A172 (cell line): ENCODE results near the gene COLEC12. TPM values are rescaled to one million over a fixed set of nuclear protein-coding genes. Genes with fewer than 3 reads are reported as not detected.
"Not testable (repeated sequence)": the region's sequence is repeated elsewhere in the genome, so short reads cannot be mapped to it uniquely, and the experiment has no call there.

ENCODE experiments used
- DNase-seq: peaks from one replicate; pipeline ENCODE4 v3.0.0-alpha.2; 2015; ENCODE audit warnings: low spot score
- total RNA-seq: library from RNA; depleted of rRNA; stranded (reverse); fragments of >200 nt; shearing (Covaris generic); gene quantifications from 2 replicates; pipeline ENCODE4 v1.2.3, GENCODE V29; 2014

Gene COLEC12
- total RNA-seq, 1 experiment from 2014 or later: not detected

DNA sequence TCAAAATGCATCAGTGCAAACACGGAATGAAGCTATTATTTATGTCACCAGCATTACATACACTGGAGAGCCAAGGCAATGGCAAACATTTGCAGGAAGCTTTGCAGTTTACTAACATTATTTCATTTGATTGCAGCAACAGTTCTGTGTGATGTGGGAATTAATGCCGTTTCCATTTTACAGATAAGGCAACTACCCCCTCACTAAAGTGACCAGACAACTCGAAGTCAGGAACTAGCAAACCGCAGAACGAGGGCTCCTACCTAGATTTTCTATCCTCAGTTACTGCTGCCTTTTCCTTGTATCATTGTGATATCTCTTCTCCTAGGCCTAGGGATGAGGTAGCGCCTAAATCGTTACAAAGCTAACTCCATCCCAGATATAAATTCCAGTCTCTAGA is 85.5 kb downstream of the COLEC12 start:
- DNase-seq: no peak

DNA sequence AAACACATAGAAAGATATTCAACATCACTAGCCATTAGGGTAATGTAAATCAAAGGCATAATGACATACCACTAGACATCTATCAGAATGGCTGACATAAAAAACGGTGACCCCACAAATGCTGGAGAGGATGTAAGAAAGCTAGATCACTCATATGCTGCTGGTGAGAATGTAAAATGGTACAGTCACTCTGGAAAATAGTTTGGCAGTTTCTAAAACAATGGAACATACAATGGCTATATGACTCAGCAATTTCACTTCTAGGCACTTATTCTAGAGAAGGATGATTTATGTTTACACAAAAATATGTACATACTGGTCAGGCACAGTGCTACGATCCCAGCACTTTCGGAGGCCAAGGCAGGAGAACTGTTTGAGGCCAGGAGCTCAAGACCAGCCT is 87.3 kb downstream of the COLEC12 start:
- DNase-seq: peak; percentile 43

DNA sequence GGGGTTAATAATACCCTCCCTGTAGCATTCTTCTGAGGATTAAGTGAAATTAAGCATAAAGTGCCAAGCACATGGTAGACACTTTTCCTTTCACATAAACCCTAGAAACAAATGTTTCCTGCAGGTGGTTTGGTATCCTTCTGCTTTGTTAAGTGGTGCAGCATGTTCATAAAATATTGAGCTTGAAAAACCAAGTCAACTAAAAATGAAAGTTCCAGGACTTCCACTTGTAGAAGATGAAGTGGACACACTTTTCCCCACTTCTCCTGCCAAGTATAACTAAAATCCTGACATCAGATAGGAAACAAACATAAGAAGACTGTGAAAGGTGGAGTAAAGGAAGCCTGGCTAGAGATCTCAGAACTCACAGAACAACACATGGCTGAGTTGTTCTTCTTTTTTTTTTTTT is 90.5 kb downstream of the COLEC12 start:
- no peak for DNase-seq

DNA sequence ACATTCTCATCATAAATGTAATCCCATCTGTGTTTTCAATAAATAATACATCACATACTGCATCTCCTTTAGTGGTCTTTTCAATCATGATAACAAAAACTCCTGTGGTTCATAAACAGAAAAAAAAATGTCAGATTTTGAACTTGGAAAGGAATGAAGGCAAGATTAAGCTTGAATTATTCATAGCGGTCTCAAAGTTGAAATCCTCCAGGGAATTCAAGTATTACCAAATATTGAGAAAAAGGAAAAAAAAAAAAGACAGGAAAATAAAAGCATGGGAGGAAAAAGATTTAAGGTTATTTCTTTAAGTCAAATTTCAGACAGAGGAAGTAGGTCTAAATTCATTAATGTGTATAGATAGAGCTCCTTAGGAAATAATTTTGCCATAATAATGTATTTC is 92.1 kb downstream of the COLEC12 start:
- no peak for DNase-seq

DNA sequence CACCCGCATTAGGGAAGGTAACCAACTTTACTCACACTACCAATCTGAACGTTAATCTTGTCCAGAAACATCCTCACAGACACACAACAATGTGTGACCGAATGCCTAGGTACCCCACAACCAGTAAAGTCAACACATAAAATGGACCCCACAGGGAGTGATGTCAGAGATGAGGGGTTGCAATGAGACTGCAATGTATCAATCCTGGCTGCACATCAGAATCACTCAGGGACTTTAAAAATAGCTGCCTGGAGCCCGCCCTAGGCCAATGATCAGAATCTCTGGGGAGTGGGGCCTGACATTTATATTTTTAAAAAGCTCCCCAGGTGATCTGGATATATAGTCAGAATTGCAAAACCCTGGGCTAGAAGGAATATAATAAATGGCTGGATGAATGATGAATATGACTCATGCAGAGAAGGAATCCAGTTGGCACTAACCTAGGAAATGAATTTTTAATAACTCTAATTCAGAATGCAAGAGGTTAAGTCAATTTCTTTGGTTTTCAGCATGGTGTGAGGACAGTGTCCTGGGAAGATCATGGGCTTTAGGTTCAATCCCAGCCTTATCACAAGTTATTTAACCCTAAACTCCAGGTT is 92.8 kb downstream of the COLEC12 start:
- DNase-seq: no peak

DNA sequence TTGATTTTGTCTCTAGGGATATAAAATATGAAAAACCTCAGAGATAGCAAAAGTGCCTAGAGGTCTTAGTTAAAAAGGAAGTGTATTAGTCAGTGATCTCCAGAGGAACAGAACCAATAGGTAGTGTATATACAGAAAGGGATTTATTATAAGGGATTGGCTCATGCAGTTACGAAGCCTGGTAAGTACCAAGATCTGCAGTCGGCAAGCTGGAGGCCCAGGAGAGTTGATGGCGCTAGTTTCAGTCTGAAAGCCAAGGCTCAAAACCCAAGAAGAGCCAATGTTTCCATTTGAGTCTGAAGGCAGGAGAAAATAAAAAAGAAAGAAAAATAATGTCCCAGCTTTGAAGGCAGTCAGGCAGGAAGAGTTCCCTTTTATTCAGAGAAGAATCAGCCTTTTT is 93.3 kb downstream of the COLEC12 start:
- DNase-seq: no peak

DNA sequence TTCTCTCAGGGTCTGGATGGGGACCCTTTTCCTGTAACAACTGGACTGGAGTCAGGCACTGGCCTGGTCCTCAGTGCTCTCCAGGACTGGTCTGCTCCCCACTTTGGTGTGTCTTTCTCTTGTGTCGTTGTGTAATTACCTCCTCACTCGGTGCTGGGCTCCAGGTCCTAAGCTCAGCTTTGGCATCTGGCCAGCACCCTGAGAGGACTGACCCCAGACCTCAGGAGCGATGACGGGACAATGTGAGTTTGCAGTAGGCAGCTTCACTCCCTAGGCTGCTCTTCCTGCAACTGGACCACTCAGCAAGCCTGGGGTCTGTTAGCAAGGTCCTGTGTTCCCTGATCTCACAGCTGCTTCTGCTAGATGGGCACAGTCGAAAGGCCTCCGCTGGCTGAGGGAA is 93.8 kb downstream of the COLEC12 start:
- no peak for DNase-seq

DNA sequence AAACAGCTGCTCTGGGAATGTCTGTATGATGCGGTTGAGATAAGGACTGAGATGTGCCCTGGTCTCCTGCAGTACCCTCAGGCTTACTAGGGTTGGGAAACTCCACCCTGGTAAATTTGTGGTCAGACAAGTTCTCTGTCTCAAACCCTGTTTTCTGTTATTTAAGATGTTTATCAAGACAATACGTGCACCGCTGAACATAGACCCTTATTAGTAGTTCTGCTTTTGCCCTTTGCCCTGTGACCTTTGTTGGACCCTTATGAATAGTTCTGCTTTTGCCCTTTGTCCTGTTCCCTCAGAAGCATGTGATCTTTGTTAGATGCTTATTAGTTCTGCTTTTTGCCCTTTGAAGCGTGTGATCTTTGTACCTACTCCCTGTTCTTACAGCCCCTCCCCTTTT is 95.5 kb downstream of the COLEC12 start:
- DNase-seq: not testable (repeated sequence)

DNA sequence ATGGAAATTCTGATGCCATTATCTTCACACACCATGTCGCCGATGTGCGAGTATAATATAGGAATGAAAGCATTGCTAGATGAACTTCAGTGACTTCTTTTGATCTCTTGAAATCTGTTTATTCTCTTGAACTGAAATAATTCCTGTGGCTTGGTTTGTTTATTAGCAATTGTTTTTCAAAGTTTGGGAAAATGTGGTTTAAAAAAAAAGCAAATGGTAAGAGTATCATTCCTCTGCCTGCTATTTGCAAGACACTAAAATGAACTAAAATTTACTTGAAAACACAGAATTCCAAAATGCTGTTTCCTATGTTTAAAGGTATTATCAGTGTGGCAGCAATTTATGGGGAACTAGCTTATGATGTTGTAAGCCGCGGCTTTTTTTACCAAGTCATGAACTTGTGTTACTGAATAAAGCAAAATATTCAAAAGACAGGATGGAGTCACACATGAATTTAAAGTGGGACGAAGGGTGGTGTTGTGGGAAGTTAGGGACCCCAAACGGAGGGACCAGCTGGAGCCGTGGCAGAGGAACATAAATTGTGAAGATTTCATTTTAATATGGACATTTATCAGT is 96.4 kb downstream of the COLEC12 start:
- no peak for DNase-seq

DNA sequence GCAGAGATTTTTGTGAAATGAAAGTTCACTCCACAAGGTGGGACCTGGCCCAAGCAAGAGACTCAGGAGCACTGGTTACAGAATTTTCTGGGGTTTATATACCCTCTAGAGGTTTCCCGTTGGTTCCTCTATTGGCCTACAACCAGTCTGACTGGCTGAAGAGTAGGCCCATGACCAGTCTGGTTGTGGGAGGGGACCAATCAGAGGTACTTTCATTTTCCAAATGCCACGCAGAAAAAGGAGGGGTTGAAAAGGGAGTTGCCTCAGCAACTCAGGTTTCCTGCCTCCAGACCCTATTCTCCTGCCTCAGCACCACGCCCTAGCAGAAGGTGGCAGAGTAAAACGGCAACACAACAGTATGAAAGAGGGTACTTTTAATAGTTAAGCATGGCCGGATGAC is 98.4 kb downstream of the COLEC12 start:
- no peak for DNase-seq

DNA sequence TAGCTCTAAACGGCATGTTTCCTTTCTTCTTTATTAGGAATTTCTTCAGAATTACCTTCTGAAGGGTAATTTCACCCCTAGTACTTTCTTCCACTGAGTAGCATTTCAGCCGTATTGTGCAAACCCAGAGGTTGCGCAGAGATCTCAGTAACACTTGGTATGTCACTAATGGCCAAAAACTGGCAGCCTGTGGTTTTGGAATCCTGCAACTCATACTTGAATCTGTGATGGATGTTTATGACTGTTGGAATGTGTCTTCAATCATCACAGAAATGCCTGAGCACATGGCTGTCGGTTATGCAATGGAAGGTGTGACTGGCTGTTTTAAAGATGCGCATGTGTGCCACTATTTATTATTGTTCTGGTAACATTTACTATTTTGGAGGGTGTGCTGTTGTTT is 100.0 kb downstream of the COLEC12 start:
- peak; percentile 40 for DNase-seq

DNA sequence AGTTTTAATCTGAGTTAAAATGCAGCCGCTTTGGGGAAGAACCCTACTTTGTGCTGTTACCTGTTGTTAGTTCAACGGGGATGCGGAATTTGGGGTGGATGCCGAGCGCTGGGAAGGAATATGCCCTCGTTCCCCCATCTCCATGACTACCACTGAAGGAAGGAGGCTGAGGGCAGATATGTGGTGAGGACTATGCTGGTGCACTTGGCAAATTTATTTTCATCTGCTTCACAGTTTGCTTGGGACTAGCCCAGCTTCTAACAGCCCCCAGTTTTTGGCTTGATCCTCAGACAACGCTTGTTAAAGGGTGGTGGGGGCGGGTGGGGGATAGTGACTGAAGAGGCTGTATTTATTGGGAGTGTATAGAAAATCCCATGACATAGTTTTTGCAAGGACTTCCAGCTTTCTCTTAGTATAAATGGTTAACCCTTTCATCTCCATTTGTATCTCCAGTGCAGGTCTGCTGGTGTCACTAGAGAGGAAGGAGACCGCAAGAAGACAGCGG is 100.8 kb downstream of the COLEC12 start:
- no peak for DNase-seq

DNA sequence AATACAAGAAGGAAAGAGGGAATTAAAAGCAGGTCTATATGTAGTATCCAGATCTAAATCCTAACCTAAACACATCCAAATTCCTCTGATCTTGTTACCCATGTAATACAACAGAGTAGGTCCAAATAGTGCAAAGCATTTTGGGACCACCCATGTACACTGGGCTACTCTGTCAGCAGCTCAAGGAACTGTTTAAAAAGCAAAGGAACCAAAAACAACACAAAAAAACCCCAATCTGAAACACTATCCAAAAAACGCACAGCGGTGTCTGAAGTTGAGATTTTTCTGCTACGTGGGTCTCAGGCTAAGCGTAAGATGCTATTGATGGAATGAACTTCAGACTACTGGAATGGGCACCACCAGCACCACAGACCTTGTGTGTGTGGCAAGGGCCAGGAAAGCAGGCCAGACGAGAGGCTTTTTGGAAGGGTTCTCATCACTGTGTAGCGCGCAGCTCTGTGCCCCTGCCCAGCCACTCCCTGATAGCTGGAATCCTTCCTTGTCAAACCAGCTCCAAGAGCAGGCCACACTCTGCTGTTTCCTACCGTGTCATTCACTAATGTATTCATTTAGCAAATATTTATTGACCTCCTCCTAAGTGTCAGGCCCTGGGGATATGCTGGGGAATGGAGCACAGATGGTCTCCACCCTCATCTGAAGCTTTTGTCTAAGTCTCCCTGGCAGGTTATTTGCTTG is 101.4 kb downstream of the COLEC12 start:
- no peak for DNase-seq

DNA sequence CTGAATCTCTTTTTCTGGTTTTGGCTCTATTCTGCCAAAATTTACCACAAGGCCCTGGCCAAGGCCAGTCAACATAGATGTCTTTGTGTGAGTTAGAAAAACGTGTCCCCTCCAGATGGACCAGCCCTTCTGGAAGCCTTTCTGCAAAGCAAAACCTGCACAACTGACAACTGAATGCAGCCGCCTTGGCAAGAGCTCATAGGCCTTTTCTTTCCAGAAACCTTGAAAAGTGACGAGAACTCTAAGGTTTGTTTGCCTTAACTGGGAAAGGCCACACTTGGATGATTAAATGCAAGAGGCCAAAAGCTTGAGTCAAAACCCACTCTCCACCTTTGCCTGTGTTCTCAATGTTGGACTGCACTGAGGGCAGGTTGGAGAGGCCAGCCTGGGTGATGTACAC is 103.9 kb downstream of the COLEC12 start:
- no peak for DNase-seq

DNA sequence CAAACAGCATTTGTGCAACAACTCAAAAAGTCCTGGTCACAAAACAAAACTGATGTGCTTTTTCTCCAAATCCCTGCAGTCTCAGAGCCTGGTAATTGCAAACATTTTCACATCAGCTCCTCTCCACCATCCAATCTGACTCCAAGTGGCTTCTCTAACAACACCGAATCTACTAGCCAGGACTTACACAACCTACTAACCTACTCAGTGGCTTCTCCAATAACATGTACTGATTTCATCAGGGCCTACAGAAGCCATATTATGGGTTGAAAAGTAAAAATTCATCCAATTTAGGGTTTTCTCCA is 104.3 kb downstream of the COLEC12 start:
- no peak for DNase-seq

DNA sequence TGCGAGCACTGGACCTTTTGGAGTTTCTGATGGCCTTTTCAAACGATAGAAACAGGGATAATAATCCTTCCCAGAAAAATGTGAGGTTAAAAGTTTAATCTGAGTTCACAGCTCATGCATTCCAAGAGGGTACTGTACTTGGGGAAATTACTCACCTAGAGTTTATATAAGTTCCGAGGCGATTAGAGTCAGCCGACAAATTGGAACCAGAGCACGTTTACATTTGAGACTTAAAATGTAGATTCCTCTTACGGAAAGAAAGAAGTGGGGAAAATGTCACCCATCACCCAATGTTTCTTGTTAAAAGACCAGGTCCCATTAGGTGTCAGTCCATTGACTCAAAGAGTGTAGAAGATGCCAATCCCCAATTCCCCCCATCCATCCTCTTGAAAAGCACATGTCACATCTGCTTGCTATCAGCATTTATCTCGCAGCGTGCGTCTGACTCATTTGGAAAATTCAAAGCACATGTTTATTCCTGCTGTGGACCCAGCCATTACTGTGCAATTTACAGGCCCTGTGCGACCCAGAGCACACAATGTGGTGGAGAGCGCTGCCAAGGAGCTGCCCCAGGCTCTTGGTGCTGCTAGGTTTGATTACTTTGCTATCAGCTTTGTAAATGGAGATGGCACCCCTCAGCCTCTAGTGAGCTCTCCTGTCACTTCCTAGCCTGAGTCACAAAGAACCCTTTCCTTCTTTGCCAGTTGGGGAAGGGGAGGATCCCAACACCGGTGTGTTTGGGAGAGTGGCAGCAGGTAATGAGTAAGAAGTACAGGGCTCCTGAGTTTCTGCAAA is 104.8 kb downstream of the COLEC12 start:
- peak; percentile 70 for DNase-seq

DNA sequence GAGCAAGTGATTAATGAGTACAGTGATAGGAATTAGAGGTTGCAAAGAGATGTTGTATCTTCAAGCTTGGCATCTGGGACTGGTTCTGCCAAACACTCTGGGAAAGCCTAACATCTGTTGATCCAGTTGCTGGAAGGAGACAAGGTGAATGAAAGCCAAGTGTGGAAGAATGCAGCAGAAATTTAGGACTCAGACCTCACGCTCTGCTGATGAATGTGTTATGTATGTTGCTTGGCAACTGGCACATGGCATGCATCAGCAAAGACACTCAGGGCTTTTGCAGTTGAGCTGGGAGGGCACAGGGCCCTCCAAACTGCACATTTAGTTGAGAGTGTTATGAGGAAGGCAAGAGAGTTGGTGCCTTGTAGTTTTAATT is 105.5 kb downstream of the COLEC12 start:
- DNase-seq: peak; percentile 36

DNA sequence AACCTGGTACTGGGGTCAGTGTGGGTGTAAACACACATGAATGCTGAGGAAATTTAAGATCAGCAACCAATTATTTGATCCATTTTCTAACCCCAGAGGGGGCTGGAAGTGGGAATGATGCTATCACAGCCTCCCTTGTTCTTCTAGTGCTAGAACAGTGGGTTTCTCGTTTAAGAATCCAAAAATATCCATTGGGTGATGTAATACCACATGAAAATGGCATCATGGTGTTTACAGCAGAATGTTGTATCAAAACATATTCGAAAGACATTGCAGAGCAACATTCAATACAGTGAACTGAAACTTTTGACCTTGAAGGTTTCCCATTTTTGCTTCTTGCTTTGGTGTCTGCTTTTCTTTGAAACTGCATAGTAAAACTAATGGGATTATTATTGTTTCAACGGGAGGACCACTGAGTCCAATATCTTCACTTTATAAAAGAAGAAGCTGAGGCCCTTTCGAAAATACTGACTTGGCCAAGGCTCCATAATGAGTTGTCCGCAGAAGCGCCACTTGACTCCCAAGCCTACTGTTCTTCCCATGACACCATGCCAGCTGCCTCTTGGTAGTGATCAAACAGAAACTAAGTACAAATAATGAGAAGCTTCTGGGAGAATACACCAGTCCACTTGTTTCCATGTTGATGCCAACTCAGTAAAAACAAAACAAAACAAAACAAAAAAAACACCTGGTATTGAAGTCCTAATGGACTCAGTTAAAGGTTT is 106.1 kb downstream of the COLEC12 start:
- no peak for DNase-seq

DNA sequence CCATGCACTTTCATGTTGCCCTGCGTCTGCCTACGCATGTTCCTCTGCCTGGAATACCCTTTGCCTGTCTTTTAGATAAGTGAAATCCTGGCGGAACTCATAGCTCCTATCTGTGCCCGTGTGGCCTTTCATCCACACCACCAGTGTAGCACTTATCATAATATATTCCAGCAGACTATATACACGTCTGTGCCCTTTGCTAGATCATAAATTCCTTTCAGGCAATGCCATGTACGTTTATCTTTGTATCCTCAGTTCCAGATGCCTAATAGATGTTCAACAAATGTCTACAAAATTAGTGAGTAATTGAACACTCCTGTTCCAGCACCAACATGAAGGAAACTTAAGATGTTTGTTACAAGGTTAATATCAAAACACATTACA is 106.9 kb downstream of the COLEC12 start:
- DNase-seq: no peak

DNA sequence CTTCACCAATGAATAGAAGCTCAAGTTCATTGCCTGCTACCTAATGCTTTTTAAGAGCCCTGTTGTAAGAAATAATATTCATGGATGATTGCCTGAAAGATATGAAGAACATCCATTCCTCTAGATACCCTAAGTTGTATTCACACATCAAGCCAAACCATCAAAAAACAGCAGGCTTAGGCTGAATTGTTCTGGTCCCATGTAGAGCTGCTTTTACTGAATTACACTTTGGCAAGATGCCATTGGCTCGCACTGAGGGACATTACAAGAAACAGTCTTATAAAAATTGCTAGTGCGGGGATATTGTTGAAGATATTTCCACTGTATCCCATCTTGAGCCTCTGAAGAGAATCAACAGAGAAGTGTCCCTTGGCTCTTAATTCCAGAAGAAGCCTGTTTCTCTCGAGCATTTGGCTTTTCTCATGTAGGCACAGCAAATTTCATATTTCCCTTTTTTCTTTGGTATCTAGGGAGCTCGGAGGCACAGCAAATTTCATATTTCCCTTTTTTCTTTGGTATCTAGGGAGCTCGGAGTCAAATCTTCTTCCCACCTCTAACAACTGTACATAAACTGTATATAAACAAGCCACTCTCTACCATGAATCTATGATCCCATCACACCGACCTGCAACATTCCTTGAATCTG is 107.5 kb downstream of the COLEC12 start:
- DNase-seq: no peak

DNA sequence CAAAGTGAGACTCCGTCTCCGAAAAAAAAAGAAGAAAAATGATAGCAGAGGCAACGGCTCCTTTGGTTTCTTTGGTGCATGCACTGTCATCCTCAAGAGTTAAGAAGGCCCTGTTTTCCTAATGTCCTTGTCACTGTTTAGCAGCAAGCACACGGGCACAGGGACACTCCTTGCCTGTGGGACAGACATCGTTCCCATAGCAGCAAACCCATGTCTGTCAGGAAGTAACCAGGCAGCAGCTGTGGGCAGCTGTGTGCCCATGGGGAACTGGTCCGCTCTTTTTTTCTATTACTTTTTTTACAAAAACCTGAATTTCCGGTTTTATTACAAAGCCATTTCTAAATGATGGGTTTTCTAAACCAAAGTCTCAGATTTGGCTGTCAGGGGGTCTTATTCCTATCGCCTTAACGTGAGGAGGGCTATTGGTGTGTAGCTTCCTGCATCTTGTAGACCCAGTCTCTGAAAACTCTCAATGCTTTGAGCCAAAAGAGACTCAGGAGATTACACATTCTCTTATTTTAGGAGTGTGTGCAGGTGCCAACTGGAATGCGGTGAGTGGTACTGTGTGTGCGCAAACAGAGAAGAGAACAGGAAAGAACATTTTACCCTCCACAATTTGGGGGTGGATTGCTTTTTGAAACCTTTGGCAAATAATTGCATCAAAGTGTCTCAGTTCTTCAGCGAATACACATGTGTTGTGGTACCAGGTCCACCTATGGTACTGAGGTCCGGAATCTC is 109.6 kb downstream of the COLEC12 start:
- DNase-seq: no peak
